A549 (cell line): Measurements from ENCODE around the gene TUT1. TPM values are rescaled to one million over a fixed set of nuclear protein-coding genes. Genes with fewer than 3 reads are reported as not detected.
A peak's percentile ranks its signal among the peaks of the same experiment; 100 is the strongest.

Experiments used
- ATAC-seq, 2 experiments: fragments of 200-7000 bp in 1 of 2; fragments of >200 bp in 1 of 2; cut with Nextera tagmentation in 1 of 2; cut with Tn5 transposase in 1 of 2; 3 replicates each; pipeline versions ENCODE4 v1.8.0 to v1.9.1; 2018 to 2020; ENCODE audit warnings: mild to moderate bottlenecking in 1 of 2, moderate library complexity in 1 of 2
- CTCF ChIA-PET: fragments of 300-600 bp; sonication (Branson Sonifier 250); formaldehyde crosslinking; extraction: SDS; loops from one replicate; lab custom pipeline; 2021; ENCODE audit warnings: antibody characterized with exemption, inconsistent platforms; lab: Yijun Ruan, JAX
- POLR2A ChIA-PET: fragments of 350-600 bp; formaldehyde crosslinking; extraction: SDS; loops from one replicate; lab custom pipeline; 2021; ENCODE audit warnings: antibody characterized with exemption, inconsistent platforms; lab: Yijun Ruan, JAX
- DNase-seq, 2 experiments: peaks; one replicate each; pipeline versions ENCODE4 v3.0.0 to v3.0.0-alpha.2; 2011 to 2016; ENCODE audit warnings: low read depth in 1 of 2, low spot score in 1 of 2
- FAIRE-seq: peaks from 2 replicates; lab custom pipeline; 2011; peaks lifted over from hg19 to GRCh38; lab: Jason Lieb, UNC
- H3K27ac ChIP-seq, 2 experiments: fragments of >200 bp; sonication (Bioruptor Twin); formaldehyde crosslinking; 3 replicates each; pipeline ENCODE4 v1.5.1; 2016 to 2017
- H3K4me1 ChIP-seq: fragments of >200 bp; sonication (Bioruptor Twin); formaldehyde crosslinking; 3 replicates; pipeline ENCODE4 v1.6.1; 2016
- H3K4me2 ChIP-seq: fragments of >200 bp; sonication (Bioruptor Twin); formaldehyde crosslinking; 3 replicates; pipeline ENCODE4 v1.6.1; 2016
- H3K4me3 ChIP-seq: fragments of >200 bp; sonication (Bioruptor Twin); formaldehyde crosslinking; 3 replicates; pipeline ENCODE4 v1.5.1; 2016
- H3K9me3 ChIP-seq: fragments of >200 bp; sonication (Bioruptor Twin); formaldehyde crosslinking; 3 replicates; pipeline ENCODE4 v1.6.1; 2016
- CBX8 ChIP-seq: fragments of 200-600 bp; sonication (generic); IDR thresholded peaks from 2 replicates; pipeline ENCODE4 v1.6.1; 2016
- CHD2 ChIP-seq: fragments of 150-350 bp; IDR thresholded peaks from 2 replicates; pipeline ENCODE4 v1.6.1; 2014; ENCODE audit warnings: low read length; ENCODE audit not compliant: partially characterized antibody
- CHD4 ChIP-seq: fragments of 200-600 bp; sonication (generic); IDR thresholded peaks from 2 replicates; pipeline ENCODE4 v1.6.1; 2016; ENCODE audit warnings: antibody characterized with exemption, mild to moderate bottlenecking, borderline replicate concordance
- CTCF ChIP-seq: fragments of >200 bp; sonication (Bioruptor Twin); formaldehyde crosslinking; IDR thresholded peaks from 3 replicates; pipeline ENCODE4 v1.5.1; 2016
- E2F6 ChIP-seq: IDR thresholded peaks from 2 replicates; pipeline ENCODE4 v1.6.1; 2012; ENCODE audit warnings: low read depth, borderline replicate concordance
- EHMT2 ChIP-seq: fragments of 200-600 bp; sonication (generic); IDR thresholded peaks from 2 replicates; pipeline ENCODE4 v1.6.1; 2016; ENCODE audit warnings: antibody characterized with exemption, low read depth, mild to moderate bottlenecking, moderate library complexity
- EP300 ChIP-seq, 2 experiments: fragments of >200 bp; sonication (Bioruptor Twin); formaldehyde crosslinking; IDR thresholded peaks; 2 replicates in 1 of 2; 3 replicates in 1 of 2; pipeline ENCODE4 v1.6.1; 2016 to 2017
- ESRRA ChIP-seq: fragments of 150-350 bp; IDR thresholded peaks from 2 replicates; pipeline ENCODE4 v1.6.1; 2014; ENCODE audit warnings: mild to moderate bottlenecking, low read length, borderline replicate concordance
- FOSB ChIP-seq: fragments of 250-450 bp; sonication (Bioruptor Pico); IDR thresholded peaks from 2 replicates; pipeline ENCODE4 v1.5.0; 2020; ENCODE audit warnings: mild to moderate bottlenecking, moderate library complexity
- HDAC2 ChIP-seq: fragments of 200-600 bp; sonication (generic); IDR thresholded peaks from 2 replicates; pipeline ENCODE4 v1.6.1; 2016
- HES2 ChIP-seq: fragments of >200 bp; sonication (Bioruptor Twin); formaldehyde crosslinking; IDR thresholded peaks from 2 replicates; pipeline ENCODE4 v1.6.1; 2016
- HMGXB4 ChIP-seq: fragments of 250-450 bp; sonication (Bioruptor Pico); IDR thresholded peaks from 2 replicates; pipeline ENCODE4 v1.5.0; 2021; ENCODE audit warnings: mild to moderate bottlenecking, moderate library complexity, borderline replicate concordance
- HOXA7 ChIP-seq: fragments of 250-450 bp; sonication (Bioruptor Pico); IDR thresholded peaks from 2 replicates; pipeline ENCODE4 v1.5.0; 2020; ENCODE audit warnings: mild to moderate bottlenecking, moderate library complexity
- HOXB5 ChIP-seq: fragments of 250-450 bp; sonication (Bioruptor Pico); IDR thresholded peaks from 2 replicates; pipeline ENCODE4 v1.5.0; 2020; ENCODE audit warnings: mild to moderate bottlenecking, moderate library complexity
- JUN ChIP-seq, 2 experiments: fragments of >200 bp; sonication (Bioruptor Twin); formaldehyde crosslinking; IDR thresholded peaks; 2 replicates in 1 of 2; 3 replicates in 1 of 2; pipeline ENCODE4 v1.6.1; 2016 to 2017
- KDM1A ChIP-seq: fragments of 200-600 bp; sonication (generic); IDR thresholded peaks from 2 replicates; pipeline ENCODE4 v1.6.1; 2016; ENCODE audit warnings: low read depth, mild to moderate bottlenecking
- KDM5A ChIP-seq: fragments of 200-600 bp; sonication (generic); IDR thresholded peaks from 2 replicates; pipeline ENCODE4 v1.6.1; 2016; ENCODE audit warnings: antibody characterized with exemption, mild to moderate bottlenecking
- MYC ChIP-seq: IDR thresholded peaks from 2 replicates; pipeline ENCODE4 v1.6.1; 2012; ENCODE audit warnings: mild to moderate bottlenecking, inconsistent platforms, low read length, improper control_type of control experiment, borderline replicate concordance
- NR3C1 ChIP-seq: fragments of >200 bp; sonication (Bioruptor Twin); formaldehyde crosslinking; IDR thresholded peaks from 3 replicates; pipeline ENCODE4 v1.6.1; 2017
- POLR2AphosphoS2 ChIP-seq: conservative IDR thresholded peaks from 2 replicates; pipeline ENCODE4 v1.6.1; 2012; ENCODE audit warnings: low read length, improper control_type of control experiment, inconsistent platforms
- RARB ChIP-seq: fragments of 250-450 bp; sonication (Bioruptor Pico); IDR thresholded peaks from 2 replicates; pipeline ENCODE4 v1.8.0; 2021; ENCODE audit warnings: mild to moderate bottlenecking, moderate library complexity
- RCOR1 ChIP-seq: fragments of 150-350 bp; IDR thresholded peaks from 2 replicates; pipeline ENCODE4 v1.6.1; 2014; ENCODE audit warnings: antibody characterized with exemption, low read length, low read depth
- RNF2 ChIP-seq: fragments of 200-600 bp; sonication (generic); IDR thresholded peaks from 2 replicates; pipeline ENCODE4 v1.6.1; 2016; ENCODE audit warnings: low read depth, mild to moderate bottlenecking, antibody characterized with exemption, moderate library complexity, borderline replicate concordance
- SMC3 ChIP-seq: fragments of >200 bp; sonication (Bioruptor Twin); formaldehyde crosslinking; IDR thresholded peaks from 3 replicates; pipeline ENCODE4 v1.6.1; 2018; ENCODE audit warnings: inconsistent platforms
- SREBF2 ChIP-seq: fragments of 450-650 bp; IDR thresholded peaks from 2 replicates; pipeline ENCODE4 v1.6.1; 2014; ENCODE audit warnings: mild to moderate bottlenecking, moderate library complexity
- TP53 ChIP-seq: fragments of 250-450 bp; sonication (Bioruptor Pico); IDR thresholded peaks from 2 replicates; pipeline ENCODE4 v1.5.0; 2021; ENCODE audit warnings: mild to moderate bottlenecking, moderate library complexity
- ZFP36 ChIP-seq: fragments of 450-650 bp; IDR thresholded peaks from 2 replicates; pipeline ENCODE4 v1.6.1; 2014; ENCODE audit warnings: borderline replicate concordance; ENCODE audit not compliant: partially characterized antibody
- ZNF302 ChIP-seq: fragments of 250-450 bp; sonication (Bioruptor Pico); IDR thresholded peaks from 2 replicates; pipeline ENCODE4 v1.9.0; 2021; ENCODE audit warnings: inconsistent platforms, mild to moderate bottlenecking, moderate library complexity
- WGBS: methylation state at CpG from one replicate; pipeline ENCODE4 v1.1.6; 2017; ENCODE audit errors: missing lambda C conversion rate; 5-methylcytosine and 5-hydroxymethylcytosine counted together
- polyA plus RNA-seq, 4 experiments: library from polyadenylated mRNA; depleted of rRNA in 3 of 4; stranded (reverse); fragments of >200 nt; fragmentation: RNase III in 1 of 4; extraction: RNeasy Plus Mini Kit Qiagen cat#74134 plus additional on column Dnase treatment in 1 of 4; gene quantifications; 2 replicates in 3 of 4; 3 replicates in 1 of 4; pipeline ENCODE4 v1.2.3, GENCODE V29; 2011 to 2017
- TF ChIP-seq, protein P1 (sequence below): fragments of 250-450 bp; sonication (Bioruptor Pico); IDR thresholded peaks from 2 replicates; pipeline ENCODE4 v1.5.0; 2020; ENCODE audit warnings: low read depth, mild to moderate bottlenecking, moderate library complexity

The TUT1 gene
- polyA plus RNA-seq, 2 of the 4 experiments (the other 2 are of a cell fraction): 11.1 to 15.5 TPM

- ChIA-PET CTCF (interaction anchor here (1.1 to 4.1 kb wide), 8 partner anchors 9 to 193 kb away, joined by 3 to 48 read pairs (median 14); partner anchors contain the start of genes B3GAT3, C11orf98, CSKMT and MTA2), POLR2A (interaction anchor here (1.4 to 3.7 kb wide), 3 partner anchors 8 to 52 kb away, joined by 5 to 27 read pairs (median 12); partner anchors contain the start of genes B3GAT3, C11orf98, CSKMT and TUT1)
- WGBS: 80% methylated on average over 6 of the region's 15 CpGs
- DNase-seq (no peak), FAIRE-seq (no peak), ATAC-seq (peak; percentile 5 to 37; a peak in 4 of 6 replicates)
- no peak for TF ChIP-seq KDM5A
- no peak for TF ChIP-seq HMGXB4 (CRISPR knock-in tag)
- TF ChIP-seq CHD2: no peak
- no peak for TF ChIP-seq NR3C1
- no peak for TF ChIP-seq HDAC2
- no peak for TF ChIP-seq RARB (CRISPR knock-in tag)
- no peak for TF ChIP-seq ZNF302 (CRISPR knock-in tag)
- TF ChIP-seq FOSB (CRISPR knock-in tag): no peak
- TF ChIP-seq RNF2: no peak
- TF ChIP-seq CBX8: no peak
- TF ChIP-seq EHMT2: no peak
- no peak for TF ChIP-seq ESRRA
- no peak for TF ChIP-seq POLR2AphosphoS2
- no peak for TF ChIP-seq HOXA7 (CRISPR knock-in tag)
- Histone ChIP-seq H3K4me1 (peaks cover 29% of the 10 kb centered on the region), H3K4me3 (no peak overlapping the region; the same call in 2 of the 3 replicates), H3K4me2 (peak overlapping the region; percentile 81), H3K27ac (peak overlapping the region; percentile 80 to 98), H3K9me3 (no peaks in the 10 kb centered on the region)
Measured at GRCh38 chr11:62613291-62613778, 22.0 kb upstream of the TUT1 start.

DNA sequence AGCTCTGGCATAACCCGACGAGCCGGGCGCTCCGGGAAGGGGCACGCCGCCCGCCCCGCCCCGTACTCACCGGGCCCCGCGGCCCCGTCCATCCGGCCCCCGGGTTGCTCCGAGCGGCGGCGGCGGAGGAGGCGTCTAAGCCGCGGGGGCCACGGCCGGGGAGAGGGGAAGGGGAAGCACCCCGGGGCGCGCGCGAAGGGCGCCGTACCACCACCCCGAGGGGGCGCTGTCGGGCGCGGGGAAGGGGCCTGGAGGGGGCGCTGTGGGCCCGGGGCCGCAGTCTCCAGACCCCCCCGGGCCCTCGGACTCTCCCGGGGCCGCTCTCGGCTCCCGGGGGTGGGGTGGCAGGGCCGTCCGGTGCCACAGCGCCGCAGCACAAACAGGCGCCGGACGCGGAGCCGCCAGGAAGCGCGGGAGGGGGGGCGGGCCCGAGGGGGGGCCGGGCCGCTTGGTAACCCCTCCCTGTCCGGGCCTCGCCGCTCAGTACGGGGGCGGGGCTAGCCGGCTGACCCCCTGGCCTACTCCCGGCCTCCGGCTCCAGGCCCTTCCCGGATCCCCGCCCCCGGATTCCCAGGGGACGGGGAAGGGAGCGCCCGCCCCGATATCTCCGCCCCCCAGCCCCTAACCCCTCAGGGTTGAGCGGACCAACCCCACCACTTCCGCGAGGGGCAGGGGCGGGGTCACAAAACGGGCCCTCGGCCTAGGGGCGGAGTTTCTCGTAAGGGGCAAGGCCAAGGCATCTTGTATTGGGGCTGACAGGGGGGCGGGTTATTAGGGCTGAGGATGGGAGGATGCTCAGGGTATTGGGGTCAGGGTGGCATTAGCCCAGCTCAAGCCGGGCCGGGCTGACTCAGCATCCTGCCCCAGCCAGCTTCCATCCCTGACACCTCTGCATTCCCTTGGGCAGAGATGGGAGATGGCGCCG is 21.3 kb upstream of the TUT1 start, which contains the start of the genes EML3 and ROM1:
TSS of gene EML3 (minus strand) at position 410 of the 925 bp plus-strand sequence. CDS start at position 92, 318 bp downstream.
TSS of gene ROM1 (plus strand) at position 892 of the 925 bp plus-strand sequence. CDS start at position 917, 25 bp downstream.
- FAIRE-seq: no peak
- H3K9me3 ChIP-seq: no peaks in the 10 kb centered on the region
- POLR2A ChIA-PET: interaction anchor here (1.2 to 3.7 kb wide), 5 partner anchors 9 to 55 kb away, joined by 5 to 27 read pairs (median 5); partner anchors contain the start of genes B3GAT3, C11orf98, CSKMT and MTA2
- peaks cover 29% of the 10 kb centered on the region for H3K4me1 ChIP-seq
- WGBS: 18% methylated on average over 11 of the region's 91 CpGs
- H3K4me2 ChIP-seq: peak within 1 kb of the TSS; percentile 81
- peak; percentile 65 to 82 for ATAC-seq
- CTCF ChIA-PET: interaction anchor here (0.7 to 4.1 kb wide), 36 partner anchors 10 to 218 kb away, joined by 3 to 48 read pairs (median 4); partner anchors contain the start of genes B3GAT3, C11orf98, CSKMT and GANAB
- peak within 1 kb of the TSS; percentile 80 to 98 for H3K27ac ChIP-seq
- DNase-seq: peak; percentile 88
- H3K4me3 ChIP-seq: peak within 1 kb of the TSS; percentile 61
- TF ChIP-seq CHD4: no peak
- TF ChIP-seq ZFP36: no peak
- TF ChIP-seq E2F6: no peak
- TF ChIP-seq SREBF2: no peak
- no peak for TF ChIP-seq KDM1A
- peak; percentile 93; the same call in 1 of the 2 replicates for TF ChIP-seq HMGXB4 (CRISPR knock-in tag)
- peak; percentile 56 to 70; a peak in 3 of 5 replicates for TF ChIP-seq JUN (IDR thresholded peaks at IDR 0.05)
- TF ChIP-seq TP53 (CRISPR knock-in tag): no peak
- no peak for TF ChIP-seq RCOR1
- no peak for TF ChIP-seq EP300 (IDR thresholded peaks at IDR 0.05)
- TF ChIP-seq HOXB5 (CRISPR knock-in tag): no peak
- peak; percentile 100 for TF ChIP-seq CTCF
- TF ChIP-seq, protein P1, sequence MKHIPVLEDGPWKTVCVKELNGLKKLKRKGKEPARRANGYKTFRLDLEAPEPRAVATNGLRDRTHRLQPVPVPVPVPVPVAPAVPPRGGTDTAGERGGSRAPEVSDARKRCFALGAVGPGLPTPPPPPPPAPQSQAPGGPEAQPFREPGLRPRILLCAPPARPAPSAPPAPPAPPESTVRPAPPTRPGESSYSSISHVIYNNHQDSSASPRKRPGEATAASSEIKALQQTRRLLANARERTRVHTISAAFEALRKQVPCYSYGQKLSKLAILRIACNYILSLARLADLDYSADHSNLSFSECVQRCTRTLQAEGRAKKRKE (CRISPR knock-in tag): no peak
- TF ChIP-seq MYC: no peak
- TF ChIP-seq SMC3: peak; percentile 76
- no peak for TF ChIP-seq HES2
